ENCODE measurements around the gene OSGIN1. TPM values are rescaled to one million over a fixed set of nuclear protein-coding genes. Genes with fewer than 3 reads are reported as not detected.

The OSGIN1 gene
- 0.13 TPM for polyA plus RNA-seq (2012; ENCODE audit: missing spikeins)

- no peak for FAIRE-seq
- peak; percentile 71 for DNase-seq (ENCODE audit: insufficient read length)
- TF ChIP-seq POLR2A (IDR thresholded peaks at IDR 0.05; ENCODE audit: low read depth, low read length): no peak
- no peak for TF ChIP-seq TAF1 (IDR thresholded peaks at IDR 0.05; ENCODE audit: borderline replicate concordance, low read depth, low read length)
- no peak for TF ChIP-seq POLR2AphosphoS5 (IDR thresholded peaks at IDR 0.05; ENCODE audit: low read depth, low read length)
Measured at GRCh38 chr16:83952940-83953795, at the start of gene OSGIN1. Gene OSGIN1 (plus strand): TSS chr16:83953240. CDS start chr16:83957672, 4,432 bp downstream.

- FAIRE-seq (no peak), DNase-seq (ENCODE audit: insufficient read length) (no peak)
- TF ChIP-seq POLR2AphosphoS5 (IDR thresholded peaks at IDR 0.05; ENCODE audit: low read depth, low read length): no peak
- no peak for TF ChIP-seq TAF1 (IDR thresholded peaks at IDR 0.05; ENCODE audit: borderline replicate concordance, low read depth, low read length)
- TF ChIP-seq POLR2A (IDR thresholded peaks at IDR 0.05; ENCODE audit: low read depth, low read length): no peak
Measured at GRCh38 chr16:83903751-83904150, 49.3 kb upstream of the OSGIN1 start.

GRCh38 chr16:83906683-83907082, 46.4 kb upstream of the OSGIN1 start:
- FAIRE-seq (no peak), DNase-seq (ENCODE audit: insufficient read length) (no peak)
- no peak for TF ChIP-seq POLR2A (IDR thresholded peaks at IDR 0.05; ENCODE audit: low read depth, low read length)
- no peak for TF ChIP-seq POLR2AphosphoS5 (IDR thresholded peaks at IDR 0.05; ENCODE audit: low read depth, low read length)
- TF ChIP-seq TAF1 (IDR thresholded peaks at IDR 0.05; ENCODE audit: borderline replicate concordance, low read depth, low read length): no peak

- DNase-seq (ENCODE audit: insufficient read length): no peak
- TF ChIP-seq TAF1 (IDR thresholded peaks at IDR 0.05; ENCODE audit: borderline replicate concordance, low read depth, low read length) (no peak), POLR2AphosphoS5 (IDR thresholded peaks at IDR 0.05; ENCODE audit: low read depth, low read length) (no peak), POLR2A (IDR thresholded peaks at IDR 0.05; ENCODE audit: low read depth, low read length) (no peak)
- no peak for FAIRE-seq
Measured at GRCh38 chr16:83907111-83907510, 45.9 kb upstream of the OSGIN1 start.

- no peak for FAIRE-seq
- no peak for DNase-seq (ENCODE audit: insufficient read length)
- TF ChIP-seq POLR2AphosphoS5 (IDR thresholded peaks at IDR 0.05; ENCODE audit: low read depth, low read length) (no peak), POLR2A (IDR thresholded peaks at IDR 0.05; ENCODE audit: low read depth, low read length) (no peak), TAF1 (IDR thresholded peaks at IDR 0.05; ENCODE audit: borderline replicate concordance, low read depth, low read length) (no peak)
Measured at GRCh38 chr16:83907631-83908250, 45.3 kb upstream of the OSGIN1 start.

- FAIRE-seq (no peak), DNase-seq (ENCODE audit: insufficient read length) (no peak)
- TF ChIP-seq POLR2A (IDR thresholded peaks at IDR 0.05; ENCODE audit: low read depth, low read length): no peak
- TF ChIP-seq POLR2AphosphoS5 (IDR thresholded peaks at IDR 0.05; ENCODE audit: low read depth, low read length): no peak
- no peak for TF ChIP-seq TAF1 (IDR thresholded peaks at IDR 0.05; ENCODE audit: borderline replicate concordance, low read depth, low read length)
Measured at GRCh38 chr16:83908798-83909197, 44.2 kb upstream of the OSGIN1 start.

DNA sequence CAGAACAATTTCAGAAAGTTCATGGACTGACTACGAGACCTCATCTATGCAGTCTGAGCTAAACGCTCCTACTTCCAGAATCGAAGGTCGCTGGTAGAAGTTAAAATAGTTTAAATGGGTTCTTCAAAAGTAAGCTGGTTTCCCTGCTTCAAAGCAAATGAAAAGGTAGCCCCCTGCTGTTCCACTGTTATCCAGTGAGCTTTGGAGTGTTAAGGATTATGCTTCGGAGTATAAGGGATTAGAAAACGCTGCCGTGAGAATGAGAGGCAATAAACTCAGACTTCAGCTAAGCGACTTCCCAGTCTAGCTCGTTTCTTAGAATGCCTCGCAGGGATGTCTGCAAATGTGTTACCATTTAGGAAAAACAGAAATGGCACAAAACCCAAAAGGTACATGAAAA, 41.8 kb upstream of the OSGIN1 start:
- FAIRE-seq: no peak
- TF ChIP-seq POLR2AphosphoS5 (IDR thresholded peaks at IDR 0.05; ENCODE audit: low read depth, low read length) (no peak), TAF1 (IDR thresholded peaks at IDR 0.05; ENCODE audit: borderline replicate concordance, low read depth, low read length) (no peak), POLR2A (IDR thresholded peaks at IDR 0.05; ENCODE audit: low read depth, low read length) (no peak)

GRCh38 chr16:83912519-83913244, 40.4 kb upstream of the OSGIN1 start:
- no peak for TF ChIP-seq TAF1 (IDR thresholded peaks at IDR 0.05; ENCODE audit: borderline replicate concordance, low read depth, low read length)
- DNase-seq (ENCODE audit: insufficient read length) (no peak), FAIRE-seq (no peak)

More for the DNA sequence above, 41.8 kb upstream of the OSGIN1 start:
- DNase-seq (ENCODE audit: insufficient read length): no peak

GRCh38 chr16:83913245-83913633, 39.8 kb upstream of the OSGIN1 start:
- TF ChIP-seq POLR2AphosphoS5 (IDR thresholded peaks at IDR 0.05; ENCODE audit: low read depth, low read length) (no peak), TAF1 (IDR thresholded peaks at IDR 0.05; ENCODE audit: borderline replicate concordance, low read depth, low read length) (no peak), POLR2A (IDR thresholded peaks at IDR 0.05; ENCODE audit: low read depth, low read length) (no peak)
- no peak for FAIRE-seq
- DNase-seq (ENCODE audit: insufficient read length): no peak

DNA sequence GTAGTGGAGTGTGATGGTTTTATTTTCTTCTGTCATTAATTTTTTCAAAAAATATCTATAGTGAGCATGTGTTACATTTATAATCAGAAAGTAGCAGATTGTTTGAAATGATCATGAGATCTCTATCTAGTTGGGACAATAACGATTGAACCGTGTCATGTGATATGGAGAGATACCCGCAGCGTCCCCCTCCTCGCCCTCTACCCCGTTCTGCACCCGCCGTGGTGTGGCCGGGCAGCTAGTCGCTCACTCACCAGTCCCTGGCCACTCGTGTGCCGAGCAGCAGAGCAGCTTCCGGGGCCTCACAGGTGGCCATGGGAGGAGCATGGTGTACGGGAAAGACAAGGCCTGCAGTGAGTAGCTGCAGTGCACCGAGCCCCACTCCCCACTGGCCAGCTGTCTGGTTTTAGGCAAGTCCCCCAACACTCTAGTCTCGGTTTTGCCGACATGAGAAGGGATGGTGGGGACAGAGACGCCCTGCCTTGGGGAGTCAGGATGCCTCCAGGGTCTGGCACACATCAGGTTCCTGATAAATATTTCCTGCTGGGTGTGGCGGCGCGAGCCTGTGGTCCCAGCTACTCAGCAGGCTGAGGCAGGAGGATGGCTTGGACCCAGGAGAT, 38.8 kb upstream of the OSGIN1 start:
- no peak for TF ChIP-seq TAF1 (IDR thresholded peaks at IDR 0.05; ENCODE audit: borderline replicate concordance, low read depth, low read length)
- no peak for TF ChIP-seq POLR2A (IDR thresholded peaks at IDR 0.05; ENCODE audit: low read depth, low read length)
- TF ChIP-seq POLR2AphosphoS5 (IDR thresholded peaks at IDR 0.05; ENCODE audit: low read depth, low read length): no peak
- DNase-seq (ENCODE audit: insufficient read length) (no peak), FAIRE-seq (no peak)

- FAIRE-seq: no peak
- no peak for DNase-seq (ENCODE audit: insufficient read length)
- TF ChIP-seq POLR2AphosphoS5 (IDR thresholded peaks at IDR 0.05; ENCODE audit: low read depth, low read length): no peak
- TF ChIP-seq TAF1 (IDR thresholded peaks at IDR 0.05; ENCODE audit: borderline replicate concordance, low read depth, low read length): no peak
- no peak for TF ChIP-seq POLR2A (IDR thresholded peaks at IDR 0.05; ENCODE audit: low read depth, low read length)
Measured at GRCh38 chr16:83915081-83915480, 38.0 kb upstream of the OSGIN1 start.
